GM18517 (cell line): Measurements from ENCODE around the gene TRIM43B.
"Not testable (repeated sequence)": the region's sequence is repeated elsewhere in the genome, so short reads cannot be mapped to it uniquely, and the experiment has no call there.

Experiments used
- ATAC-seq: cut with Tn5 transposase; IDR thresholded peaks from one replicate; pipeline ENCODE4 v1.9.1; 2021; ENCODE audit warnings: mild to moderate bottlenecking, moderate library complexity; ENCODE audit not compliant: unreplicated experiment

The TRIM43B gene

GRCh38 chr2:95434507-95435076 lies 50.0 kb downstream of the TRIM43B start:
- ATAC-seq: not testable (repeated sequence)

- not testable (repeated sequence) for ATAC-seq
Measured at GRCh38 chr2:95433973-95434372, 50.6 kb downstream of the TRIM43B start.

- ATAC-seq: not testable (repeated sequence)
Measured at GRCh38 chr2:95433373-95433772, 51.2 kb downstream of the TRIM43B start.

- not testable (repeated sequence) for ATAC-seq
Measured at GRCh38 chr2:95429748-95430467, 54.6 kb downstream of the TRIM43B start.

- ATAC-seq: not testable (repeated sequence)
Measured at GRCh38 chr2:95427196-95427867, 57.2 kb downstream of the TRIM43B start.
